SU-DHL-6 (cell line): Measurements from ENCODE around the gene VPS9D1.

Experiments used
- H2AFZ ChIP-seq: fragments of 200-600 bp; sonication (generic); 2 replicates; pipeline ENCODE4 v1.6.1; 2014; ENCODE audit warnings: low read depth, mild to moderate bottlenecking, moderate library complexity, mixed read lengths, antibody characterized with exemption, low read length; ENCODE audit not compliant: severe bottlenecking
- H3F3A ChIP-seq: fragments of 200-600 bp; shearing (Covaris generic); 2 replicates; pipeline ENCODE4 v1.6.0; 2016; ENCODE audit warnings: antibody characterized with exemption, mild to moderate bottlenecking; ENCODE audit not compliant: insufficient read depth
- H3K27ac ChIP-seq: fragments of 200-600 bp; sonication (generic); 2 replicates; pipeline ENCODE4 v1.5.1; 2016; ENCODE audit warnings: low read depth, mild to moderate bottlenecking, low read length, moderate library complexity, mixed read lengths
- H3K27me3 ChIP-seq: fragments of 200-600 bp; sonication (generic), shearing (Covaris generic); 2 replicates; pipeline ENCODE4 v1.6.0; 2014; ENCODE audit warnings: mild to moderate bottlenecking, low read length
- H3K36me3 ChIP-seq: fragments of 200-600 bp; sonication (generic); 2 replicates; pipeline ENCODE4 v1.6.1; 2014; ENCODE audit warnings: mild to moderate bottlenecking, low read length, mixed read lengths
- H3K4me2 ChIP-seq: fragments of 300-600, 200-600 bp; shearing (Covaris generic), sonication (generic); 2 replicates; pipeline ENCODE4 v1.6.0; 2014; ENCODE audit warnings: low read length, low read depth, mild to moderate bottlenecking; ENCODE audit not compliant: poor library complexity, severe bottlenecking
- H3K4me3 ChIP-seq: fragments of 200-600 bp; sonication (generic); 2 replicates; pipeline ENCODE4 v1.5.1; 2014; ENCODE audit warnings: antibody characterized with exemption, low read length, mild to moderate bottlenecking, mixed read lengths; ENCODE audit not compliant: insufficient read depth, poor library complexity, severe bottlenecking
- H3K79me2 ChIP-seq: fragments of 200-600 bp; sonication (generic); 2 replicates; pipeline ENCODE4 v1.6.1; 2014; ENCODE audit warnings: mild to moderate bottlenecking, low read length, moderate library complexity; ENCODE audit not compliant: insufficient read depth
- H3K9ac ChIP-seq: fragments of 200-600 bp; sonication (generic); 2 replicates; pipeline ENCODE4 v1.7.0; 2014; ENCODE audit warnings: mild to moderate bottlenecking, low read length
- H3K9me2 ChIP-seq: fragments of 200-600 bp; sonication (generic); replicated peaks from 2 replicates; pipeline ENCODE4 v1.6.1; 2014; ENCODE audit warnings: low read length; ENCODE audit not compliant: insufficient read depth
- H3K9me3 ChIP-seq: fragments of 200-600 bp; sonication (generic); 2 replicates; pipeline ENCODE4 v1.6.1; 2014; ENCODE audit warnings: low read length, mixed read lengths; ENCODE audit not compliant: insufficient read depth
- H4K20me1 ChIP-seq: fragments of 200-600 bp; sonication (generic); 2 replicates; pipeline ENCODE4 v1.6.1; 2014; ENCODE audit warnings: low read depth, mild to moderate bottlenecking, antibody characterized with exemption, low read length, moderate library complexity, mixed read lengths
- CTCF ChIP-seq: fragments of 200-600 bp; sonication (generic); IDR thresholded peaks from one replicate; pipeline ENCODE4 v1.5.1; 2017; ENCODE audit warnings: antibody characterized with exemption, mild to moderate bottlenecking, low read length, moderate library complexity; ENCODE audit not compliant: insufficient read depth, poor library complexity, severe bottlenecking
- EZH2phosphoT487 ChIP-seq: fragments of 200-600 bp; sonication (generic), shearing (Covaris generic); conservative IDR thresholded peaks from 2 replicates; pipeline ENCODE4 v1.6.1; 2018; ENCODE audit warnings: mild to moderate bottlenecking, antibody characterized with exemption, low read length, moderate library complexity, mixed read lengths

The VPS9D1 gene

GRCh38 chr16:89732142-89732917 is 11.6 kb upstream of the VPS9D1 start:
- Histone ChIP-seq H4K20me1 (0 out of 2 replicates have a peak, but pooled peaks cover 2% of the 10 kb centered on the region), H3K27me3 (no peaks in the 10 kb centered on the region), H3K27ac (no peak overlapping the region), H3K9me2 (no peaks in the 10 kb centered on the region), H2AFZ (no peak overlapping the region), H3K4me3 (no peak overlapping the region), H3K4me2 (no peak overlapping the region), H3K9me3 (no peaks in the 10 kb centered on the region), H3K36me3 (peaks cover 8% of the 10 kb centered on the region; the same call in 1 of the 2 replicates), H3K79me2 (no peaks in the 10 kb centered on the region), H3K9ac (no peak overlapping the region), H3F3A (peaks cover 7% of the 10 kb centered on the region; the same call in 1 of the 2 replicates)
- TF ChIP-seq EZH2phosphoT487 (no peak), CTCF (no peak)

DNA sequence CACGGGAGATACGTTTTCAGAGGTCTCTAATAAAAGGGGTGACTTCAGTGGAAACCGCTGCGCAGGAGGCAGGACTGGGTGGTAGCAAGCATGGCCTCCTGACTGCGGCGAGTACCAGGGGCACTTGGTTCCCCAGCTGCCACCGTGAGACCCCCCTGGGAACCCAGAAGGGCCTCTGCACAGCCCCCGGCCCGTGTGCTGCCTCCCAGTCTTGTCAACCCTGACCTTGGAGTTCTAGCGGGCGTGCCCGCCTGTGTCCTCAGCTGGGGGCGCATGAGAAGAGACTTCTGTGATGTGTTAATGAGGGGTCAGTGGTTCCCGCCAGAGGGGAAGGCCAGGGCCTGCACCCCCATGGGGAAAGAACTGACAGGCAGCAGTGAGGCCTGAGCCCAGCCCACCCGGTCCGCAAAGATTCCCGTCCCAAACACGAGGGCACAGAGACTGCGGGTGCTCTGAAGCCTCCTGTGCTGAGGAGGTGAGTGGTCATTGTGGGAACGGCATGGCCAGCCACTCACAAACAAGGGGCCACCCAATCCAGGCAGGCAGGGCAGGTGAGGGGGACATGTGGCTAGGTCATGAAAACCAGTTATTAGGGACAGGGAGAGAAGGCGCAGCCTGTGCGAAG is 10.0 kb upstream of the VPS9D1 start:
- H4K20me1 ChIP-seq = 0 out of 2 replicates have a peak, but pooled peaks cover 2% of the 10 kb centered on the region
- no peaks in the 10 kb centered on the region for H3K36me3 ChIP-seq
- no peak overlapping the region for H3K9ac ChIP-seq

DNA sequence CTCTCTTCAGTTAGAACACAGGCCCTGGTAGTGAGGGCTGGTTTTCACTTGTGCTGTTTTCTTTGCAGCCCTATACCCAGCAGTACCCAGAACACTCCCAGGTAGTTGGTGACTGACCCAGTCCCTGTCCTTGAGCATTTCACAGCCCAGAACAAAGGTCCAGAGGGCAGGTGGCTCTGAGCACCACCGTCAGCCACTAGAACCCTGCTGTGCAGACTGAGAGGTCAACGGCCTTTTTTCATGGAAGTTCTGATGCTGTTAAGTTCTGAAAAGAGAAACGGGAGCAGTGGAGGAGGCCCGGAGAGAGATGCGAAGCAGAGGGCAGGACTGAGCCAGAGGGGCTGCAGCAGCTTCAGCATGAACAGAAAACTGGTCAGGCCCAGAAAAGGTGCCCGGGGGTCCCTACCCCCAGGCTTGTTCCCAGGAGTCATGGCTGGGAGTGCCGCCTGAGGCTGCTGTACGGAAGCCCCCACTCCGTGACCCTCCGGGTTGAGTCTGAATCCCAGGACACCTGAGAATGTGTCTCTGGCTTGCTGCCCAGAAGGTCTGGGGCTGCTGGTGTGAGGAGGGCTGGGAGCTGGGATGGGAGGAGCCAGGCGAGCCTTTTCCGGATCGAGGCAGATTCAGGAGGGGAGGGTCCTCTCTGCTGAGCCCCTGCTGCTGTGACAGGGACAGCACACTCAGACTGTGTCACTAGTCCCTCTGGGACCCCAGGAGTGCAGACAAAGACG is 9.3 kb upstream of the VPS9D1 start:
- Histone ChIP-seq H3K27ac (no peak overlapping the region), H3K36me3 (no peaks in the 10 kb centered on the region), H3K4me2 (no peak overlapping the region), H4K20me1 (no peaks in the 10 kb centered on the region), H3K4me3 (no peak overlapping the region), H3K79me2 (no peaks in the 10 kb centered on the region), H3K9me3 (no peaks in the 10 kb centered on the region), H3K9me2 (no peaks in the 10 kb centered on the region), H3F3A (peaks cover 7% of the 10 kb centered on the region; the same call in 1 of the 2 replicates), H3K9ac (no peak overlapping the region), H2AFZ (no peak overlapping the region), H3K27me3 (no peaks in the 10 kb centered on the region)
- TF ChIP-seq EZH2phosphoT487 = no peak

More for the DNA sequence above, 10.0 kb upstream of the VPS9D1 start:
- no peaks in the 10 kb centered on the region for H3K9me2 ChIP-seq
- peaks cover 7% of the 10 kb centered on the region; the same call in 1 of the 2 replicates for H3F3A ChIP-seq
- H3K27ac ChIP-seq = no peak overlapping the region
- H3K9me3 ChIP-seq = no peaks in the 10 kb centered on the region
- H3K4me3 ChIP-seq = no peak overlapping the region
- H2AFZ ChIP-seq = no peak overlapping the region
- H3K4me2 ChIP-seq = no peak overlapping the region
- no peaks in the 10 kb centered on the region for H3K27me3 ChIP-seq
- no peaks in the 10 kb centered on the region for H3K79me2 ChIP-seq
- no peak for TF ChIP-seq CTCF
- no peak for TF ChIP-seq EZH2phosphoT487
